SK-N-SH (cell line): ENCODE results near the gene R3HDM4. TPM values are rescaled to one million over a fixed set of nuclear protein-coding genes. Genes with fewer than 3 reads are reported as not detected.

Source experiments
- CTCF ChIA-PET: fragments of 300-600, 350-600 bp; formaldehyde crosslinking; extraction: SDS; loops from one replicate; lab custom pipeline; 2021; lab: Yijun Ruan, JAX
- POLR2A ChIA-PET: fragments of 350-600 bp; sonication (Branson Sonifier 250); formaldehyde crosslinking; extraction: SDS; loops from one replicate; lab custom pipeline; 2020; ENCODE audit warnings: antibody characterized with exemption, inconsistent platforms; lab: Yijun Ruan, JAX
- DNase-seq: peaks from one replicate; pipeline ENCODE4 v3.0.0; 2012
- H2AFZ ChIP-seq: fragments of 200-600 bp; sonication (generic); 2 replicates; pipeline ENCODE4 v1.8.1; 2016; ENCODE audit warnings: antibody characterized with exemption, mild to moderate bottlenecking, low read depth
- H3F3A ChIP-seq: fragments of 200-600 bp; sonication (generic); replicated peaks from 2 replicates; pipeline ENCODE3; 2016; ENCODE audit warnings: antibody characterized with exemption, mild to moderate bottlenecking; ENCODE audit not compliant: insufficient read depth
- H3K27ac ChIP-seq, 2 experiments: fragments of 200-500 bp in 1 of 2; fragments of 200-600 bp in 1 of 2; sonication (Bioruptor generic) in 1 of 2; sonication (generic), shearing (Covaris generic) in 1 of 2; 2 replicates each; pipeline versions ENCODE4 v1.5.1 to v1.6.1; 2014 to 2016; ENCODE audit warnings: low read depth in 2 of 2, inconsistent platforms in 1 of 2, low read length in 1 of 2, mild to moderate bottlenecking in 1 of 2, mixed read lengths in 1 of 2
- H3K27me3 ChIP-seq: fragments of 200-600 bp; sonication (generic), shearing (Covaris generic); 2 replicates; pipeline ENCODE4 v1.6.1; 2016; ENCODE audit warnings: mixed run types; ENCODE audit not compliant: insufficient read depth
- H3K36me3 ChIP-seq, 2 experiments: fragments of 200-500 bp in 1 of 2; fragments of 200-600 bp in 1 of 2; sonication (Bioruptor generic) in 1 of 2; sonication (generic) in 1 of 2; replicated peaks in 1 of 2; 2 replicates each; pipeline versions ENCODE3 to v1.5.1; 2014 to 2016; ENCODE audit warnings: low read length in 1 of 2, mild to moderate bottlenecking in 1 of 2; ENCODE audit not compliant: insufficient read depth in 2 of 2, control insufficient read depth in 1 of 2
- H3K4me1 ChIP-seq, 2 experiments: fragments of 200-500 bp in 1 of 2; fragments of 200-600 bp in 1 of 2; sonication (Bioruptor generic) in 1 of 2; sonication (generic), shearing (Covaris generic) in 1 of 2; 2 replicates each; pipeline versions ENCODE4 v1.5.1 to v1.6.1; 2014 to 2016; ENCODE audit warnings: low read depth in 1 of 2, low read length in 1 of 2, mixed run types in 1 of 2; ENCODE audit not compliant: insufficient read depth in 2 of 2, control insufficient read depth in 1 of 2
- H3K4me2 ChIP-seq: fragments of 200-600 bp; sonication (generic), shearing (Covaris generic); 2 replicates; pipeline ENCODE4 v1.6.1; 2017; ENCODE audit warnings: mixed run types
- H3K4me3 ChIP-seq, 2 experiments: fragments of 200-500 bp in 1 of 2; fragments of 200-600 bp in 1 of 2; sonication (Bioruptor generic) in 1 of 2; sonication (generic), shearing (Covaris generic) in 1 of 2; 2 replicates each; pipeline versions ENCODE4 v1.5.1 to v1.8.1; 2014 to 2016; ENCODE audit warnings: low read depth in 2 of 2, inconsistent platforms in 1 of 2, low read length in 1 of 2, mild to moderate bottlenecking in 1 of 2, mixed read lengths in 1 of 2, moderate library complexity in 1 of 2
- H3K79me2 ChIP-seq: fragments of 200-600 bp; sonication (generic); 2 replicates; pipeline ENCODE4 v1.8.1; 2017; ENCODE audit warnings: mild to moderate bottlenecking; ENCODE audit not compliant: insufficient read depth
- H3K9ac ChIP-seq: fragments of 200-600 bp; sonication (generic); 2 replicates; pipeline ENCODE4 v1.6.1; 2017; ENCODE audit warnings: mixed run types
- H3K9me2 ChIP-seq: fragments of 200-600 bp; sonication (generic); 2 replicates; pipeline ENCODE4 v1.6.1; 2017; ENCODE audit warnings: mixed run types
- H3K9me3 ChIP-seq: fragments of 200-600 bp; sonication (generic); 2 replicates; pipeline ENCODE4 v1.6.1; 2017; ENCODE audit warnings: mixed run types, mild to moderate bottlenecking, moderate library complexity
- H4K20me1 ChIP-seq: fragments of 200-600 bp; sonication (generic); 2 replicates; pipeline ENCODE4 v1.6.1; 2017; ENCODE audit warnings: mild to moderate bottlenecking, mixed run types; ENCODE audit not compliant: insufficient read depth
- CHD2 ChIP-seq: fragments of 150-350 bp; IDR thresholded peaks from 2 replicates; pipeline ENCODE4 v1.6.1; 2018; ENCODE audit warnings: low read length; ENCODE audit not compliant: partially characterized antibody
- ELF1 ChIP-seq: IDR thresholded peaks from 2 replicates; pipeline ENCODE4 v1.4.0; 2012
- EP300 ChIP-seq, 2 experiments: IDR thresholded peaks; 2 replicates each; pipeline versions ENCODE4 v1.4.0 to v1.6.1; 2012; ENCODE audit warnings: borderline replicate concordance in 1 of 2, low read depth in 1 of 2, low read length in 1 of 2
- FOSL2 ChIP-seq: IDR thresholded peaks from 2 replicates; pipeline ENCODE4 v1.4.0; 2012; ENCODE audit warnings: low read depth, mild to moderate bottlenecking, moderate library complexity, borderline replicate concordance
- FOXJ3 ChIP-seq: sonication (generic); formaldehyde crosslinking; IDR thresholded peaks from 2 replicates; pipeline ENCODE4 v1.5.1; 2020; ENCODE audit warnings: mild to moderate bottlenecking, missing genetic modification reagents
- GABPA ChIP-seq: IDR thresholded peaks from 2 replicates; pipeline ENCODE4 v1.4.0; 2012; ENCODE audit warnings: low read depth, mild to moderate bottlenecking
- GATA2 ChIP-seq: sonication (generic); formaldehyde crosslinking; IDR thresholded peaks from 2 replicates; pipeline ENCODE4 v1.5.0; 2020; ENCODE audit warnings: mild to moderate bottlenecking, missing genetic modification reagents
- MAX ChIP-seq: IDR thresholded peaks from 2 replicates; pipeline ENCODE4 v1.4.0; 2012; ENCODE audit warnings: low read depth
- MXI1 ChIP-seq: IDR thresholded peaks from 2 replicates; pipeline ENCODE4 v1.6.1; 2012; ENCODE audit warnings: mild to moderate bottlenecking, low read depth, low read length, improper control_type of control experiment
- POLR2AphosphoS5 ChIP-seq: IDR thresholded peaks from 2 replicates; pipeline ENCODE4 v1.6.1; 2012; ENCODE audit warnings: low read depth, low read length
- RAD21 ChIP-seq: IDR thresholded peaks from 2 replicates; pipeline ENCODE4 v1.6.1; 2012; ENCODE audit warnings: mild to moderate bottlenecking, low read length
- RCOR1 ChIP-seq: fragments of 150-350 bp; IDR thresholded peaks from 2 replicates; pipeline ENCODE4 v1.6.1; 2017; ENCODE audit warnings: antibody characterized with exemption, low read length
- SIN3A ChIP-seq: IDR thresholded peaks from 2 replicates; pipeline ENCODE4 v1.6.1; 2012; ENCODE audit warnings: low read depth, mild to moderate bottlenecking, low read length, moderate library complexity, borderline replicate concordance
- TAF1 ChIP-seq: IDR thresholded peaks from 2 replicates; pipeline ENCODE4 v1.6.1; 2012; ENCODE audit warnings: low read depth, mild to moderate bottlenecking, low read length, moderate library complexity, borderline replicate concordance
- WGBS: methylation state at CpG from one replicate; pipeline ENCODE4 v1.1.6; 2017; ENCODE audit warnings: low lambda C conversion rate; 5-methylcytosine and 5-hydroxymethylcytosine counted together
- polyA plus RNA-seq, 3 experiments: library from polyadenylated mRNA; depleted of rRNA; stranded (reverse); fragments of >200 nt; gene quantifications; 2 replicates each; pipeline ENCODE4 v1.2.3, GENCODE V29; 2012

Gene R3HDM4
- polyA plus RNA-seq, 1 of the 3 experiments (the other 2 are of a cell fraction) = 39.2 TPM

DNA sequence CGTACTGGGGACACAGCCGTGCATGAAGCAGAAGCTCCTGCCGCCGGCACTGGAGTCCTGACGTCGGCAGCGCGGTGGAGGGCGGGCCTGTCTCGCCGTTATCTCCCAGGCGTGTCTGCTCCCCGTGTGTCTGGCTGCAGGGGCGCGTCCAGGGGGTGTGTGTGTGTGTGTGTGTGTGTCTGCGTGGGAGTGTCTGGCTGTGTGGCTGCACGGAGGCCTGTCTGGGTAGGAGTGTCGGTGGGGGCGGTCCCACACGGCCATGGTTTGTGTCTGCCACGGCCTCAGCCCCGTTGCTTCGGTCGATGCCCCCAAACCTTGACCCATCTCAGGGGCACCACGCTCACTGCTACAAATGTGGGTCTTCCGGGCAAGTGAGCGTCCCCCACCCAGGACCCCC lies 31.1 kb upstream of the R3HDM4 start:
- CTCF ChIA-PET = interaction anchor here (0.9 to 1.6 kb wide), 4 partner anchors 9 to 81 kb away, joined by 3 to 7 read pairs (median 4); no protein-coding TSS in a partner anchor
- Histone ChIP-seq H3K4me2 (no peak overlapping the region), H3K4me1 (peaks cover 6 to 54% of the 10 kb centered on the region in 2 experiments; a peak in 3 of 4 replicates), H3K27me3 (no peaks in the 10 kb centered on the region), H2AFZ (no peak overlapping the region), H4K20me1 (peaks cover 59% of the 10 kb centered on the region), H3K9me3 (no peaks in the 10 kb centered on the region), H3K27ac (peak overlapping the region in 1 of 2 experiments; percentile 88; a peak in 2 of 4 replicates), H3F3A (peaks cover 13% of the 10 kb centered on the region), H3K79me2 (peaks cover 38% of the 10 kb centered on the region; the same call in 1 of the 2 replicates), H3K4me3 (no peak overlapping the region), H3K36me3 (peaks cover 0 to 4% of the 10 kb centered on the region in 2 experiments), H3K9ac (no peak overlapping the region), H3K9me2 (no peaks in the 10 kb centered on the region)
- WGBS = 80% methylated on average over 21 of the region's 27 CpGs
- peak; percentile 90 for DNase-seq
- POLR2A ChIA-PET = interaction anchor here (0.6 kb wide), 2 partner anchors 18 to 40 kb away, joined by 3 to 4 read pairs; no protein-coding TSS in a partner anchor
- TF ChIP-seq RAD21 (0 out of 2 replicates have a peak, but pooled peaks have one; percentile 18), FOXJ3 (peak; percentile 94), EP300 (IDR thresholded peaks at IDR 0.05; ENCODE audit: borderline replicate concordance in 1 of 2, low read depth in 1 of 2, low read length in 1 of 2) (peak in 1 of 2 experiments; percentile 76; a peak in 1 of 4 replicates), GATA2 (CRISPR knock-in tag) (peak; percentile 98), ELF1 (no peak), SIN3A (no peak), MXI1 (peak; percentile 86), CHD2 (peak; percentile 65), RCOR1 (peak; percentile 64; the same call in 1 of the 2 replicates)

GRCh38 chr19:943551-944170 lies 30.6 kb upstream of the R3HDM4 start:
- peaks cover 58% of the 10 kb centered on the region for H4K20me1 ChIP-seq
- H3K9me3 ChIP-seq = no peaks in the 10 kb centered on the region
- H3K9me2 ChIP-seq = no peaks in the 10 kb centered on the region
- H3K27me3 ChIP-seq = no peaks in the 10 kb centered on the region
- H3K9ac ChIP-seq = no peak overlapping the region
- WGBS = 93% methylated on average over 10 of the region's 17 CpGs
- no peak overlapping the region for H3K4me3 ChIP-seq
- H3K4me1 ChIP-seq = peaks cover 6 to 54% of the 10 kb centered on the region in 2 experiments; a peak in 3 of 4 replicates
- no peak overlapping the region for H2AFZ ChIP-seq
- H3F3A ChIP-seq = peaks cover 13% of the 10 kb centered on the region
- no peak for DNase-seq
- H3K4me2 ChIP-seq = no peak overlapping the region
- peak overlapping the region in 1 of 2 experiments; percentile 72; a peak in 1 of 4 replicates for H3K27ac ChIP-seq
- ChIA-PET POLR2A (interaction anchor here (0.6 kb wide), 2 partner anchors 18 to 40 kb away, joined by 3 to 4 read pairs; no protein-coding TSS in a partner anchor), CTCF (interaction anchor here (1.1 to 1.6 kb wide), 4 partner anchors 38 to 80 kb away, joined by 3 to 7 read pairs (median 4); partner anchors contain the start of gene WDR18)
- H3K36me3 ChIP-seq = peaks cover 0 to 4% of the 10 kb centered on the region in 2 experiments
- H3K79me2 ChIP-seq = peaks cover 38% of the 10 kb centered on the region; the same call in 1 of the 2 replicates
- TF ChIP-seq MAX = no peak
- no peak for TF ChIP-seq GABPA
- TF ChIP-seq FOXJ3 = no peak
- TF ChIP-seq TAF1 = no peak
- TF ChIP-seq POLR2AphosphoS5 = no peak
- TF ChIP-seq FOSL2 = no peak
- TF ChIP-seq GATA2 (CRISPR knock-in tag) = no peak
